Right atrium auricular region (tissue), 2 donors: ENCODE data around the gene ELMOD3. TPM values are rescaled to one million over a fixed set of nuclear protein-coding genes. Genes with fewer than 3 reads are reported as not detected.
A peak's percentile ranks its signal among the peaks of the same experiment; 100 is the strongest.

Experiments
- DNase-seq: peaks from one replicate; pipeline ENCODE4 v3.0.0-alpha.2; 2019; ENCODE audit warnings: low spot score
- H3K27ac ChIP-seq, 2 donors: fragments of 200-600 bp; sonication (generic); 1 replicate in 1 of 2; 2 replicates in 1 of 2; pipeline ENCODE4 v1.5.1; 2016 to 2019
- H3K27me3 ChIP-seq, 2 donors: fragments of 200-600 bp; sonication (generic); one replicate each; pipeline versions ENCODE4 v1.5.1 to v1.6.0; 2017 to 2019
- H3K36me3 ChIP-seq: fragments of 200-600 bp; sonication (generic); one replicate; pipeline ENCODE4 v1.5.1; 2016
- H3K4me1 ChIP-seq, 2 donors: fragments of 200-600 bp; sonication (generic); one replicate each; pipeline versions ENCODE4 v1.5.1 to v1.6.0; 2017 to 2019
- H3K4me3 ChIP-seq, 2 donors: fragments of 200-600 bp; sonication (generic); 1 replicate in 1 of 2; 2 replicates in 1 of 2; pipeline ENCODE4 v1.5.1; 2017 to 2019; ENCODE audit warnings: mild to moderate bottlenecking in 1 of 2, moderate library complexity in 1 of 2
- H3K9me3 ChIP-seq, 2 donors: fragments of 200-600 bp; sonication (generic); one replicate each; pipeline ENCODE4 v1.5.1; 2019
- total RNA-seq, 2 donors: library from RNA; depleted of rRNA; stranded (reverse); fragments of >200 nt; gene quantifications; one replicate each; pipeline ENCODE4 v1.1.0, GENCODE V29; 2016
- TF ChIP-seq, protein P1 (sequence below), 2 donors: fragments of 200-600 bp; sonication (generic); IDR thresholded peaks; one replicate each; pipeline ENCODE4 v1.5.1; 2019; ENCODE audit warnings: antibody characterized with exemption in 2 of 2

ELMOD3 gene
- total RNA-seq, 2 donors from 2014 or later: 8.4 to 11.1 TPM

DNA sequence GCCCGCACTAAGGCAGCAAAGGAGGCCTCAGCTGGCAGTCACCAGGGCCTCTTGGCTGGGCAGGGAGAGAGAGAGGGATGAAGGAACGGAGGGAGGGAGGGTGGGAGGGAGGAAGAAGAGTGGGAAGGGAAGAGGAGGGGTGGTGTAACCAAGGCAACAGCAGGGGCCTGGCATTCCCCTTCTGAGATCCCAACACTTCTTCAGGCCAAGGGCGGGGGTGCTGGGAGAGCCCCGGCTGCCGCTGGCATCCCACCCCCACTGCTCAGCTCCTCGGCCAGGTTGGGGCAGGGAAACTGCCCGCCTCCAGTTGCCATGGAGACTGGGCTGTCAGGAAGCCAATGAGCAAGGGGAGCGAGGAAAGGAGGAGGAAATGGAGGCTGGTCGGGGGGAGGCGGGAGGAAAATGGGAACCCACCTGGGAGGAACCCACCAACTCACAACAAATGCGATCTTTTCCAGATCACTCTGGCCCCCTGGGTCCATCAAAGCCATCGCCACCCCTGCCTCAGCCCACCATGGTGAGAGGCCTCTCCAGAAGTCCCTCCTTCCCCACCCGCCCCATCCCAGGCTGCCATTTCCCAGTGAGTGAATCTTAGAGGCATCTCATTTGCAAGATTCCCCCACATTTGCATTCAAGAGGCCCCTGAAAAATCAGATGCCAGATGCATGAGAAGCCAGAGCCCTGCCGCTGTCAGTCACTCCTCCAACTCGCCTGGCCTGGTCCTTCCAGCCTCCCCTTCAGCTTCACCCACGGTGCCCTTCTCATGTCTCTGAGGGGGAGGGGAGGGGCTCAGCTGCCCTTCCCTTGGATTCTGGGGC, 76.4 kb downstream of the ELMOD3 start:
- Histone ChIP-seq H3K27ac (no peak overlapping the region), H3K4me1 (peaks cover 0 to 32% of the 10 kb centered on the region in 2 donors), H3K4me3 (no peak overlapping the region), H3K36me3 (no peaks in the 10 kb centered on the region), H3K27me3 (no peaks in the 10 kb centered on the region), H3K9me3 (no peaks in the 10 kb centered on the region)
- TF ChIP-seq, protein P1, sequence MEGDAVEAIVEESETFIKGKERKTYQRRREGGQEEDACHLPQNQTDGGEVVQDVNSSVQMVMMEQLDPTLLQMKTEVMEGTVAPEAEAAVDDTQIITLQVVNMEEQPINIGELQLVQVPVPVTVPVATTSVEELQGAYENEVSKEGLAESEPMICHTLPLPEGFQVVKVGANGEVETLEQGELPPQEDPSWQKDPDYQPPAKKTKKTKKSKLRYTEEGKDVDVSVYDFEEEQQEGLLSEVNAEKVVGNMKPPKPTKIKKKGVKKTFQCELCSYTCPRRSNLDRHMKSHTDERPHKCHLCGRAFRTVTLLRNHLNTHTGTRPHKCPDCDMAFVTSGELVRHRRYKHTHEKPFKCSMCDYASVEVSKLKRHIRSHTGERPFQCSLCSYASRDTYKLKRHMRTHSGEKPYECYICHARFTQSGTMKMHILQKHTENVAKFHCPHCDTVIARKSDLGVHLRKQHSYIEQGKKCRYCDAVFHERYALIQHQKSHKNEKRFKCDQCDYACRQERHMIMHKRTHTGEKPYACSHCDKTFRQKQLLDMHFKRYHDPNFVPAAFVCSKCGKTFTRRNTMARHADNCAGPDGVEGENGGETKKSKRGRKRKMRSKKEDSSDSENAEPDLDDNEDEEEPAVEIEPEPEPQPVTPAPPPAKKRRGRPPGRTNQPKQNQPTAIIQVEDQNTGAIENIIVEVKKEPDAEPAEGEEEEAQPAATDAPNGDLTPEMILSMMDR (IDR thresholded peaks at IDR 0.05): no peak
- DNase-seq: no peak

GRCh38 chr2:85431570-85432205, 77.1 kb downstream of the ELMOD3 start:
- Histone ChIP-seq H3K4me3 (no peak overlapping the region), H3K27me3 (no peaks in the 10 kb centered on the region), H3K36me3 (no peaks in the 10 kb centered on the region), H3K27ac (no peak overlapping the region), H3K9me3 (no peaks in the 10 kb centered on the region), H3K4me1 (peaks cover 0 to 39% of the 10 kb centered on the region in 2 donors)
- TF ChIP-seq, protein P1 (IDR thresholded peaks at IDR 0.05): no peak
- DNase-seq: no peak

GRCh38 chr2:85433511-85434089, 79.0 kb downstream of the ELMOD3 start:
- Histone ChIP-seq H3K36me3 (no peaks in the 10 kb centered on the region), H3K9me3 (no peaks in the 10 kb centered on the region), H3K27me3 (no peaks in the 10 kb centered on the region), H3K4me3 (no peak overlapping the region), H3K27ac (peak overlapping the region; percentile 95 to 97), H3K4me1 (peaks cover 0 to 57% of the 10 kb centered on the region in 2 donors)
- DNase-seq: peak; percentile 87
- TF ChIP-seq, protein P1 (IDR thresholded peaks at IDR 0.05): no peak

DNA sequence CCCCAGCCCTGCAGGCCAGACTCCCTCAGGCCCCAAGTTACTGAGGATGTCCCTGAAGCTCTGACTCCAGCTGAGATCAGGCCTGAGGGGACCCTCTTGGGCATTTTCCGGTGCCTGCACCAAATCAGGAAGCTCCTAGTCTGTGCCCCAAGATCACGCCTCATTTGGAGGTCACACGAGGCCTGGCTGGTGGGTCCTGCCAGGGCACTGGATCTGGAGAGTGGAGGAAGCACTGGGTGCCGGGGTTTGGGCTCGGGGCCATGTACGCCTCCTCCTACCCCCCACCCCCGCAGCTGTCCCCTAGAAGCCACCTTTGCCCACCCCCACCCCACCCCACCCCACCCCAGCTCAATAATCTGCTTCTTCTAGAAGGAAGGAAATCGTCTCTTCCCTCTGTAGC, 80.1 kb downstream of the ELMOD3 start:
- Histone ChIP-seq H3K4me1 (peaks cover 0 to 66% of the 10 kb centered on the region in 2 donors), H3K27me3 (no peaks in the 10 kb centered on the region), H3K27ac (peak overlapping the region; percentile 95 to 97), H3K4me3 (no peak overlapping the region), H3K9me3 (no peaks in the 10 kb centered on the region), H3K36me3 (no peaks in the 10 kb centered on the region)
- TF ChIP-seq, protein P1 (IDR thresholded peaks at IDR 0.05): no peak
- no peak for DNase-seq

DNA sequence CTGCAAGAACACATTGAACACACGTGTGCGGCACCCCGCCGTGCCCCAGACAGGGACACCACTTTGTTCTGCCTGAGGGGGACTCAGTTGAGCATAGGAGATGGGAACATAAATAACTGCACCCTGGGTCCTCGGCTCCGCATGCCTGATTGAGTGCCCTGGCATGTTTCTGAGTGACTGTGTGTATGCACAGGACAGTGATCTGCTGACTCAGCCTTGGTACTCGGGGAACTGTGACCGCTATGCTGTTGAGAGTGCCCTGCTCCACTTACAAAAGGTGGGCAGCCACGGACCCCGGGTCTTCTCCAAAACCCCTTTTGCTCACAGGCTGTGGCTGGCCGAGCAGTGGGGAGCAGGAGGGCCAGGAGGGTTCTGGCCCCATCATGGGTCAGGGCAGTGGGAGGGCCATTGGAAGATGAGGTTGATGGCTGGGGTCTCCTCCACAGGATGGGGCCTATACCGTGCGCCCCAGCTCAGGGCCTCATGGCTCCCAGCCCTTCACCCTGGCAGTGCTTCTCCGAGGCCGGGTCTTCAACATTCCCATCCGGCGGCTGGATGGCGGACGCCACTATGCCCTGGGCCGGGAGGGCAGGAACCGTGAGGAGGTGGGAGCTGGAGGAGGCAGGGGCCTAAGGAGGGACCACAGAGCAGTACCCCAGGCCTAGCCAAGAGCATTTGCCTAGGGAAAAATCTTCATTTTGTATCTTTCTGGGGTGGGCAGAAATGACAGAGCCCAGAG, 80.8 kb downstream of the ELMOD3 start:
- no peaks in the 10 kb centered on the region for H3K27me3 ChIP-seq
- no peak overlapping the region for H3K4me3 ChIP-seq
- H3K4me1 ChIP-seq: peaks cover 0 to 66% of the 10 kb centered on the region in 2 donors
- no peaks in the 10 kb centered on the region for H3K36me3 ChIP-seq
- no peak for DNase-seq
- TF ChIP-seq, protein P1 (IDR thresholded peaks at IDR 0.05): no peak
- peak overlapping the region; percentile 95 to 97 for H3K27ac ChIP-seq
- no peaks in the 10 kb centered on the region for H3K9me3 ChIP-seq
